Mucosa of stomach (tissue), 1 donor: ENCODE data around the gene UCP2.
A peak's percentile ranks its signal among the peaks of the same experiment; 100 is the strongest.

Experiments
- H3K27me3 ChIP-seq: one replicate; pipeline ENCODE4 v1.7.0; 2013; ENCODE audit warnings: mild to moderate bottlenecking, low read length; ENCODE audit not compliant: control insufficient read depth, insufficient read depth
- H3K36me3 ChIP-seq: one replicate; pipeline ENCODE4 v1.7.0; 2013; ENCODE audit warnings: low read length; ENCODE audit not compliant: control insufficient read depth, insufficient read depth
- H3K4me1 ChIP-seq: one replicate; pipeline ENCODE4 v1.7.0; 2013; ENCODE audit warnings: mild to moderate bottlenecking, low read length; ENCODE audit not compliant: control insufficient read depth, insufficient read depth
- H3K4me3 ChIP-seq: one replicate; pipeline ENCODE4 v1.7.0; 2013; ENCODE audit warnings: low read length
- H3K9ac ChIP-seq: one replicate; pipeline ENCODE4 v1.7.0; 2013; ENCODE audit warnings: mild to moderate bottlenecking, low read length, moderate library complexity
- H3K9me3 ChIP-seq: one replicate; pipeline ENCODE4 v1.7.0; 2013; ENCODE audit warnings: mild to moderate bottlenecking, low read length, moderate library complexity; ENCODE audit not compliant: control insufficient read depth
- donor health status: Pancreatic carcinoma.

UCP2 gene

GRCh38 chr11:73982595-73982989 is at the start of gene UCP2:
TSS of gene UCP2 (minus strand) at chr11:73982843. CDS start at chr11:73978378, 4,465 bp downstream.
- peaks cover 45% of the 10 kb centered on the region for H3K4me1 ChIP-seq

GRCh38 chr11:74030723-74031676 is 48.4 kb upstream of the UCP2 start:
- Histone ChIP-seq H3K9me3 (no peaks in the 10 kb centered on the region), H3K4me3 (no peak overlapping the region), H3K4me1 (no peaks in the 10 kb centered on the region), H3K9ac (no peak overlapping the region), H3K27me3 (no peaks in the 10 kb centered on the region), H3K36me3 (peaks cover 4% of the 10 kb centered on the region)

More at GRCh38 chr11:73982595-73982989, at the start of gene UCP2:
- H3K9ac ChIP-seq: peak within 1 kb of the TSS; percentile 83
- H3K27me3 ChIP-seq: no peaks in the 10 kb centered on the region
- H3K9me3 ChIP-seq: no peaks in the 10 kb centered on the region
- H3K36me3 ChIP-seq: no peaks in the 10 kb centered on the region
- H3K4me3 ChIP-seq: peak within 1 kb of the TSS; percentile 84

- H3K4me1 ChIP-seq: peaks cover 11% of the 10 kb centered on the region
- no peaks in the 10 kb centered on the region for H3K36me3 ChIP-seq
- no peaks in the 10 kb centered on the region for H3K9me3 ChIP-seq
- no peak overlapping the region for H3K4me3 ChIP-seq
- no peaks in the 10 kb centered on the region for H3K27me3 ChIP-seq
- no peak overlapping the region for H3K9ac ChIP-seq
Measured at GRCh38 chr11:74025467-74026166, 43.0 kb upstream of the UCP2 start.

GRCh38 chr11:74024261-74025029 is 41.8 kb upstream of the UCP2 start:
- Histone ChIP-seq H3K4me3 (no peak overlapping the region), H3K36me3 (no peaks in the 10 kb centered on the region), H3K9ac (no peak overlapping the region), H3K4me1 (peaks cover 22% of the 10 kb centered on the region), H3K9me3 (no peaks in the 10 kb centered on the region), H3K27me3 (no peaks in the 10 kb centered on the region)

- Histone ChIP-seq H3K9me3 (no peaks in the 10 kb centered on the region), H3K4me1 (peaks cover 33% of the 10 kb centered on the region), H3K4me3 (no peak overlapping the region)
Measured at GRCh38 chr11:74023276-74023675, 40.6 kb upstream of the UCP2 start.

GRCh38 chr11:74022546-74022945 is 39.9 kb upstream of the UCP2 start:
- Histone ChIP-seq H3K9me3 (no peaks in the 10 kb centered on the region), H3K36me3 (no peaks in the 10 kb centered on the region), H3K27me3 (no peaks in the 10 kb centered on the region), H3K9ac (no peak overlapping the region), H3K4me3 (no peak overlapping the region), H3K4me1 (peaks cover 41% of the 10 kb centered on the region)

More at GRCh38 chr11:74023276-74023675, 40.6 kb upstream of the UCP2 start:
- H3K9ac ChIP-seq: no peak overlapping the region
- no peaks in the 10 kb centered on the region for H3K36me3 ChIP-seq
- no peaks in the 10 kb centered on the region for H3K27me3 ChIP-seq

- H3K4me1 ChIP-seq: peaks cover 46% of the 10 kb centered on the region
- H3K9ac ChIP-seq: no peak overlapping the region
- H3K9me3 ChIP-seq: no peaks in the 10 kb centered on the region
- no peaks in the 10 kb centered on the region for H3K27me3 ChIP-seq
- H3K36me3 ChIP-seq: no peaks in the 10 kb centered on the region
- H3K4me3 ChIP-seq: no peak overlapping the region
Measured at GRCh38 chr11:74021998-74022397, 39.4 kb upstream of the UCP2 start.

- no peak overlapping the region for H3K9ac ChIP-seq
- H3K36me3 ChIP-seq: no peaks in the 10 kb centered on the region
- H3K4me1 ChIP-seq: peaks cover 57% of the 10 kb centered on the region
- no peaks in the 10 kb centered on the region for H3K27me3 ChIP-seq
- no peaks in the 10 kb centered on the region for H3K9me3 ChIP-seq
- H3K4me3 ChIP-seq: no peak overlapping the region
Measured at GRCh38 chr11:74020539-74020938, 37.9 kb upstream of the UCP2 start.

- Histone ChIP-seq H3K9me3 (no peaks in the 10 kb centered on the region), H3K36me3 (no peaks in the 10 kb centered on the region), H3K27me3 (no peaks in the 10 kb centered on the region), H3K4me3 (no peak overlapping the region), H3K4me1 (peaks cover 56% of the 10 kb centered on the region), H3K9ac (no peak overlapping the region)
Measured at GRCh38 chr11:74019860-74020259, 37.2 kb upstream of the UCP2 start.

- Histone ChIP-seq H3K9me3 (no peaks in the 10 kb centered on the region), H3K27me3 (no peaks in the 10 kb centered on the region), H3K9ac (peak overlapping the region; percentile 22), H3K36me3 (no peaks in the 10 kb centered on the region), H3K4me3 (no peak overlapping the region), H3K4me1 (peaks cover 52% of the 10 kb centered on the region)
Measured at GRCh38 chr11:74019104-74019738, 36.6 kb upstream of the UCP2 start.

- Histone ChIP-seq H3K4me1 (peaks cover 46% of the 10 kb centered on the region), H3K9ac (peak overlapping the region; percentile 26)
Measured at GRCh38 chr11:74018331-74019005, 35.8 kb upstream of the UCP2 start.

More at GRCh38 chr11:74018331-74019005, 35.8 kb upstream of the UCP2 start:
- no peaks in the 10 kb centered on the region for H3K9me3 ChIP-seq
- no peak overlapping the region for H3K4me3 ChIP-seq
- no peaks in the 10 kb centered on the region for H3K36me3 ChIP-seq
- no peaks in the 10 kb centered on the region for H3K27me3 ChIP-seq
